H9 (cell line): ENCODE results near the gene MAPK8. TPM values are rescaled to one million over a fixed set of nuclear protein-coding genes. Genes with fewer than 3 reads are reported as not detected.

Experiments
- DNase-seq: peaks from one replicate; pipeline ENCODE4 v3.0.0-alpha.2; 2017
- H2AFZ ChIP-seq: one replicate; pipeline ENCODE4 v1.6.1; 2013; ENCODE audit warnings: mild to moderate bottlenecking, low read length, control low read depth, moderate library complexity
- H2AK5ac ChIP-seq: 2 replicates; pipeline ENCODE4 v1.6.1; 2013; ENCODE audit warnings: low read length, control low read depth, mixed read lengths; ENCODE audit not compliant: insufficient read length
- H2BK120ac ChIP-seq: one replicate; pipeline ENCODE4 v1.6.1; 2013; ENCODE audit warnings: low read depth, mild to moderate bottlenecking, low read length, control low read depth, inconsistent platforms; ENCODE audit not compliant: poor library complexity, severe bottlenecking
- H2BK12ac ChIP-seq: 2 replicates; pipeline ENCODE4 v1.6.1; 2013; ENCODE audit warnings: low read length, control low read depth, mixed read lengths, low read depth; ENCODE audit not compliant: insufficient read length
- H2BK15ac ChIP-seq: 2 replicates; pipeline ENCODE4 v1.6.1; 2013; ENCODE audit warnings: low read depth, low read length, control low read depth
- H2BK20ac ChIP-seq: one replicate; pipeline ENCODE4 v1.6.1; 2013; ENCODE audit warnings: low read depth, mild to moderate bottlenecking, low read length, control low read depth, inconsistent platforms; ENCODE audit not compliant: poor library complexity, severe bottlenecking
- H2BK5ac ChIP-seq: 2 replicates; pipeline ENCODE4 v1.6.1; 2013; ENCODE audit warnings: low read length, control low read depth, mixed read lengths; ENCODE audit not compliant: insufficient read length
- H3K14ac ChIP-seq: 2 replicates; pipeline ENCODE4 v1.6.1; 2013; ENCODE audit warnings: low read length, control low read depth; ENCODE audit not compliant: insufficient read depth
- H3K18ac ChIP-seq: 2 replicates; pipeline ENCODE4 v1.6.1; 2013; ENCODE audit warnings: low read depth, mild to moderate bottlenecking, mixed read lengths, low read length, control low read depth; ENCODE audit not compliant: insufficient read length
- H3K23ac ChIP-seq: 2 replicates; pipeline ENCODE4 v1.6.1; 2013; ENCODE audit warnings: low read length, control low read depth, mixed read lengths, low read depth; ENCODE audit not compliant: insufficient read length
- H3K23me2 ChIP-seq: 2 replicates; pipeline ENCODE4 v1.6.1; 2013; ENCODE audit warnings: low read depth, mild to moderate bottlenecking, mixed read lengths, low read length, control low read depth; ENCODE audit not compliant: insufficient read length, poor library complexity, severe bottlenecking
- H3K27ac ChIP-seq: 2 replicates; pipeline ENCODE4 v1.5.1; 2013; ENCODE audit warnings: low read length, control low read depth, mixed read lengths, low read depth; ENCODE audit not compliant: insufficient read length
- H3K27me3 ChIP-seq: 2 replicates; pipeline ENCODE4 v1.6.1; 2013; ENCODE audit warnings: low read length, control low read depth, inconsistent platforms; ENCODE audit not compliant: insufficient read depth
- H3K4ac ChIP-seq: 2 replicates; pipeline ENCODE4 v1.6.1; 2013; ENCODE audit warnings: low read depth, mild to moderate bottlenecking, control low read depth, inconsistent platforms, low read length, moderate library complexity
- H3K4me1 ChIP-seq: 2 replicates; pipeline ENCODE4 v1.6.1; 2013; ENCODE audit warnings: low read length, control low read depth, inconsistent platforms; ENCODE audit not compliant: insufficient read depth
- H3K4me2 ChIP-seq: 2 replicates; pipeline ENCODE4 v1.6.1; 2013; ENCODE audit warnings: low read length, control low read depth, mixed read lengths; ENCODE audit not compliant: insufficient read length, insufficient read depth
- H3K56ac ChIP-seq: 2 replicates; pipeline ENCODE4 v1.6.1; 2013; ENCODE audit warnings: low read depth, mild to moderate bottlenecking, mixed read lengths, low read length, control low read depth; ENCODE audit not compliant: insufficient read length
- H3K79me1 ChIP-seq: 2 replicates; pipeline ENCODE4 v1.6.1; 2013; ENCODE audit warnings: low read depth, mild to moderate bottlenecking, moderate library complexity, low read length, control low read depth, inconsistent platforms; ENCODE audit not compliant: insufficient read depth, poor library complexity, severe bottlenecking
- H3K79me2 ChIP-seq: 2 replicates; pipeline ENCODE4 v1.6.1; 2013; ENCODE audit warnings: low read length, control low read depth, inconsistent platforms; ENCODE audit not compliant: insufficient read depth
- H3K9ac ChIP-seq: 2 replicates; pipeline ENCODE4 v1.6.1; 2013; ENCODE audit warnings: low read length, control low read depth, mixed read lengths; ENCODE audit not compliant: insufficient read length; ENCODE audit errors: extremely low read depth
- H3K9me3 ChIP-seq: one replicate; pipeline ENCODE4 v1.6.1; 2013; ENCODE audit warnings: low read depth, low read length, inconsistent platforms; ENCODE audit not compliant: control insufficient read depth
- H3T11ph ChIP-seq: one replicate; pipeline ENCODE4 v1.6.1; 2013; ENCODE audit warnings: mild to moderate bottlenecking, low read length, control low read depth, inconsistent platforms
- H4K20me1 ChIP-seq: one replicate; pipeline ENCODE4 v1.6.1; 2013; ENCODE audit not compliant: control insufficient read depth, insufficient read length, insufficient read depth
- H4K5ac ChIP-seq: 2 replicates; pipeline ENCODE4 v1.6.1; 2013; ENCODE audit warnings: low read depth, mild to moderate bottlenecking, mixed read lengths, low read length, control low read depth; ENCODE audit not compliant: insufficient read length
- H4K8ac ChIP-seq: replicated peaks from 2 replicates; pipeline ENCODE4 v1.6.1; 2013; ENCODE audit warnings: low read length, control low read depth, mixed read lengths, low read depth; ENCODE audit not compliant: insufficient read length
- H4K91ac ChIP-seq: 2 replicates; pipeline ENCODE4 v1.6.1; 2013; ENCODE audit warnings: low read depth, mild to moderate bottlenecking, moderate library complexity, mixed read lengths, low read length, control low read depth; ENCODE audit not compliant: insufficient read length
- H3K27ac Mint-ChIP-seq, 3 experiments: 2 replicates in 2 of 3; 3 replicates in 1 of 3; pipeline ENCODE4 v1.8.0; 2020 to 2021; ENCODE audit warnings: mixed read lengths in 3 of 3, mild to moderate bottlenecking in 1 of 3, moderate library complexity in 1 of 3
- H3K27me3 Mint-ChIP-seq: 2 replicates; pipeline ENCODE4 v1.8.0; 2021; ENCODE audit warnings: low read depth, mild to moderate bottlenecking, moderate library complexity, mixed read lengths
- H3K36me3 Mint-ChIP-seq, 3 experiments: 2 replicates in 2 of 3; 3 replicates in 1 of 3; pipeline ENCODE4 v1.8.0; 2020 to 2021; ENCODE audit warnings: low read depth in 3 of 3, mixed read lengths in 3 of 3; ENCODE audit not compliant: insufficient read depth in 1 of 3
- H3K4me1 Mint-ChIP-seq, 2 experiments: 2 replicates each; pipeline ENCODE4 v1.8.0; 2020; ENCODE audit warnings: mixed read lengths in 2 of 2
- H3K4me3 Mint-ChIP-seq, 2 experiments: 2 replicates in 1 of 2; 3 replicates in 1 of 2; pipeline ENCODE4 v1.8.0; 2020 to 2021; ENCODE audit warnings: mild to moderate bottlenecking in 2 of 2, mixed read lengths in 2 of 2, moderate library complexity in 1 of 2
- H3K9me3 Mint-ChIP-seq, 2 experiments: 2 replicates in 1 of 2; 3 replicates in 1 of 2; pipeline ENCODE4 v1.8.0; 2020; ENCODE audit warnings: mild to moderate bottlenecking in 2 of 2, mixed read lengths in 2 of 2, moderate library complexity in 1 of 2
- WGBS: extraction: QIAGEN DNeasy Blood & Tissue Kit; methylation state at CpG from one replicate; pipeline ENCODE4 v1.1.7; 2013; ENCODE audit warnings: missing lambda C conversion rate, low lambda C conversion rate, mixed read lengths; ENCODE audit not compliant: insufficient read length; ENCODE audit errors: extremely low coverage; 5-methylcytosine and 5-hydroxymethylcytosine counted together
- long read RNA-seq: library from polyadenylated mRNA; unstranded; transcript quantifications from one replicate; pipeline ENCODE4 v2.0.0, GENCODE V29; 2020
- total RNA-seq: library from RNA; stranded (reverse); gene quantifications from 2 replicates; pipeline ENCODE4 v1.2.1, GENCODE V29; 2021
- TF ChIP-seq, protein P1 (sequence below): fragments of 200-600 bp; sonication (generic); conservative IDR thresholded peaks from 3 replicates; pipeline ENCODE4 v1.8.0; 2021; ENCODE audit warnings: antibody characterized with exemption, mild to moderate bottlenecking

Gene MAPK8
- 52.0 and 56.3 TPM in 2 replicates for total RNA-seq
- long read RNA-seq, partial matches to known transcripts, result 0 of 6 reads
- long read RNA-seq, other reads (novel, unspliced or antisense), result 6 of 6 reads

GRCh38 chr10:48306265-48306869 is at the start of gene MAPK8:
Gene MAPK8 (plus strand): TSS chr10:48306677. CDS start chr10:48401661, 94,984 bp downstream.
- peak within 1 kb of the TSS; percentile 56 for H3K9ac ChIP-seq
- H2AFZ ChIP-seq, result no peak within 1 kb of the TSS

More at GRCh38 chr10:48306265-48306869, at the start of gene MAPK8:
- no peaks in the 10 kb centered on the region for H4K20me1 ChIP-seq
- H3K23me2 ChIP-seq, result no peaks in the 10 kb centered on the region
- H3K27me3 ChIP-seq, result no peaks in the 10 kb centered on the region
- H3T11ph ChIP-seq, result no peak within 1 kb of the TSS
- no peak within 1 kb of the TSS for H2BK20ac ChIP-seq
- Mint-ChIP-seq H3K36me3 (peaks cover 0 to 3% (median 0%) of the 10 kb centered on the region in 3 experiments; a peak in 3 of 7 replicates), H3K27me3 (peaks cover 31% of the 10 kb centered on the region), H3K4me1 (peaks cover 18 to 21% of the 10 kb centered on the region in 2 experiments), H3K27ac (peak within 1 kb of the TSS; percentile 22 to 76 (median 56); a peak in 5 of 7 replicates), H3K9me3 (no peaks in the 10 kb centered on the region; a peak in 1 of 5 replicates), H3K4me3 (peak within 1 kb of the TSS; percentile 68 to 84)
- peak within 1 kb of the TSS; percentile 48 for H3K4me2 ChIP-seq
- no peak within 1 kb of the TSS for H3K56ac ChIP-seq
- H2BK5ac ChIP-seq, result no peak within 1 kb of the TSS
- H4K8ac ChIP-seq, result no peak within 1 kb of the TSS
- H3K9me3 ChIP-seq, result no peaks in the 10 kb centered on the region
- peaks cover 8% of the 10 kb centered on the region; the same call in 1 of the 2 replicates for H3K79me2 ChIP-seq
- H3K27ac ChIP-seq, result no peak within 1 kb of the TSS
- no peaks in the 10 kb centered on the region for H3K79me1 ChIP-seq
- H3K23ac ChIP-seq, result no peak within 1 kb of the TSS
- H3K18ac ChIP-seq, result peak within 1 kb of the TSS; percentile 59
- no peak within 1 kb of the TSS for H4K5ac ChIP-seq
- H4K91ac ChIP-seq, result no peak within 1 kb of the TSS
- TF ChIP-seq, protein P1, sequence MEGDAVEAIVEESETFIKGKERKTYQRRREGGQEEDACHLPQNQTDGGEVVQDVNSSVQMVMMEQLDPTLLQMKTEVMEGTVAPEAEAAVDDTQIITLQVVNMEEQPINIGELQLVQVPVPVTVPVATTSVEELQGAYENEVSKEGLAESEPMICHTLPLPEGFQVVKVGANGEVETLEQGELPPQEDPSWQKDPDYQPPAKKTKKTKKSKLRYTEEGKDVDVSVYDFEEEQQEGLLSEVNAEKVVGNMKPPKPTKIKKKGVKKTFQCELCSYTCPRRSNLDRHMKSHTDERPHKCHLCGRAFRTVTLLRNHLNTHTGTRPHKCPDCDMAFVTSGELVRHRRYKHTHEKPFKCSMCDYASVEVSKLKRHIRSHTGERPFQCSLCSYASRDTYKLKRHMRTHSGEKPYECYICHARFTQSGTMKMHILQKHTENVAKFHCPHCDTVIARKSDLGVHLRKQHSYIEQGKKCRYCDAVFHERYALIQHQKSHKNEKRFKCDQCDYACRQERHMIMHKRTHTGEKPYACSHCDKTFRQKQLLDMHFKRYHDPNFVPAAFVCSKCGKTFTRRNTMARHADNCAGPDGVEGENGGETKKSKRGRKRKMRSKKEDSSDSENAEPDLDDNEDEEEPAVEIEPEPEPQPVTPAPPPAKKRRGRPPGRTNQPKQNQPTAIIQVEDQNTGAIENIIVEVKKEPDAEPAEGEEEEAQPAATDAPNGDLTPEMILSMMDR, result no peak
- H2BK15ac ChIP-seq, result no peak within 1 kb of the TSS
- H2BK12ac ChIP-seq, result no peak within 1 kb of the TSS
- WGBS, result no CpG with 5 or more reads among the region's 86 CpGs
- H2BK120ac ChIP-seq, result no peak within 1 kb of the TSS
- H3K4me1 ChIP-seq, result no peaks in the 10 kb centered on the region
- no peak within 1 kb of the TSS for H3K4ac ChIP-seq
- peak within 1 kb of the TSS; percentile 79 for H3K14ac ChIP-seq
- DNase-seq, result peak; percentile 98
- no peak within 1 kb of the TSS for H2AK5ac ChIP-seq
